Esophagus squamous epithelium (tissue), 5 donors: ENCODE results near the gene SRRM2. TPM values are rescaled to one million over a fixed set of nuclear protein-coding genes. Genes with fewer than 3 reads are reported as not detected.

ENCODE experiments used
- DNase-seq: peaks from one replicate; lab custom pipeline; 2025; lab: John Stamatoyannopoulos, UW
- H3K27ac ChIP-seq, 4 donors: fragments of 200-600 bp; sonication (generic); one replicate each; pipeline ENCODE4 v1.5.1; 2016 to 2019; ENCODE audit warnings: mild to moderate bottlenecking in 1 of 4
- H3K27me3 ChIP-seq, 4 donors: fragments of 200-600 bp; sonication (generic); 1 replicate in 3 of 4; 2 replicates in 1 of 4; pipeline versions ENCODE4 v1.5.1 to v1.6.0; 2017 to 2021; ENCODE audit warnings: antibody characterized with exemption in 1 of 4
- H3K36me3 ChIP-seq, 3 donors: fragments of 200-600 bp; sonication (generic); one replicate each; pipeline ENCODE4 v1.5.1; 2016 to 2019
- H3K4me1 ChIP-seq, 3 donors: fragments of 200-600 bp; sonication (generic); one replicate each; pipeline ENCODE4 v1.5.1; 2017 to 2019
- H3K4me3 ChIP-seq, 4 donors: fragments of 200-600 bp; sonication (generic); 1 replicate in 3 of 4; 2 replicates in 1 of 4; pipeline ENCODE4 v1.5.1; 2016 to 2019; ENCODE audit warnings: mild to moderate bottlenecking in 2 of 4, moderate library complexity in 1 of 4
- H3K9me3 ChIP-seq, 3 donors: fragments of 200-600 bp; sonication (generic); one replicate each; pipeline ENCODE4 v1.5.1; 2016 to 2019
- CTCF ChIP-seq, 6 experiments: fragments of 450-650 bp in 4 of 6; fragments of 200-600 bp in 2 of 6; sonication (generic) in 2 of 6; IDR thresholded peaks; one replicate each; pipeline ENCODE4 v1.5.1; 2016 to 2019; ENCODE audit warnings: antibody characterized with exemption in 6 of 6, mild to moderate bottlenecking in 4 of 6, moderate library complexity in 4 of 6
- POLR2A ChIP-seq, 4 donors: fragments of 450-650 bp; IDR thresholded peaks; one replicate each; pipeline ENCODE4 v1.6.1; 2017; ENCODE audit warnings: antibody characterized with exemption in 4 of 4, mild to moderate bottlenecking in 4 of 4, moderate library complexity in 3 of 4
- WGBS, 2 donors: methylation state at CpG; one replicate each; pipeline ENCODE4 v1.1.5; 2018; 5-methylcytosine and 5-hydroxymethylcytosine counted together
- intact Hi-C: fragments of 100-400 bp; cut with DNase I; formaldehyde crosslinking; loops from one replicate; pipeline ENCODE4 v1.15.0; 2022
- total RNA-seq, 4 donors: library from RNA; depleted of rRNA; stranded (reverse); fragments of >200 nt; gene quantifications; one replicate each; pipeline ENCODE4 v1.1.0, GENCODE V29; 2016
- donor health status: DM: yes; HTN: yes; CAD: no.

Gene SRRM2
- total RNA-seq, 4 donors from 2014 or later, result 80.7 to 290 (median 233) TPM

DNA sequence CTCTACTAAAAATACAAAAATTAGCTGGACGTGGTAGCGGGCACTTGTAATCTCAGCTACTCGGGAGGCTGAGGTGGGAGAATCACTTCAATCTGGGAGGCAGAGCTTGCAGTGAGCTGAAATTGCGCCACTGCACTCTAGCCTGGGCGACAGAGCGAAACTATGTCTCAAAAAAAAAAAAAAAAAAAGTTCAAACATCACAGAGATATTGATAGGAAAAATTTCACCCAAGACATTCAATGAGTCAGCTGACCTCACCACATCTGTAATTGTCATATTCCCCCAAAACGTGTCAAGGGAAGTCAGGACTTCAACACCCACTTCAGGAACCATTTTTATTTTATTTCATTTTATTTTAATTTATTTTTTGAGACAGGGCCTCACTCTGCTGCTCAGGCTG lies 24.4 kb upstream of the SRRM2 start:
- DNase-seq, result no peak
- intact Hi-C loops, result no loop called here
- Histone ChIP-seq H3K27me3 (peaks cover 0 to 15% (median 0%) of the 10 kb centered on the region in 4 donors), H3K4me3 (no peak overlapping the region), H3K27ac (no peak overlapping the region), H3K4me1 (no peaks in the 10 kb centered on the region), H3K9me3 (no peaks in the 10 kb centered on the region), H3K36me3 (no peaks in the 10 kb centered on the region)
- TF ChIP-seq POLR2A (IDR thresholded peaks at IDR 0.05) (no peak), CTCF (IDR thresholded peaks at IDR 0.05) (no peak)
- 83 to 87% methylated on average over 7 of the region's 7 CpGs for WGBS, 2 donors

- 71 to 81% methylated on average over 10 of the region's 10 CpGs for WGBS, 2 donors
- intact Hi-C loops, result no loop called here
- TF ChIP-seq CTCF (IDR thresholded peaks at IDR 0.05) (no peak), POLR2A (IDR thresholded peaks at IDR 0.05) (no peak)
These were observed 17.5 kb upstream of the SRRM2 start for GRCh38 chr16:2734844-2735515.

GRCh38 chr16:2736476-2737237 lies 15.8 kb upstream of the SRRM2 start:
- no peak for TF ChIP-seq POLR2A (IDR thresholded peaks at IDR 0.05)
- TF ChIP-seq CTCF (IDR thresholded peaks at IDR 0.05), result no peak
- H3K4me3 ChIP-seq, result no peak overlapping the region
- no peak for DNase-seq
- no peak overlapping the region for H3K27ac ChIP-seq
- 91 to 94% methylated on average over 3 to 7 of the region's 11 CpGs for WGBS, 2 donors
- no peaks in the 10 kb centered on the region for H3K9me3 ChIP-seq
- H3K36me3 ChIP-seq, result no peaks in the 10 kb centered on the region
- intact Hi-C loops, result no loop called here
- H3K27me3 ChIP-seq, result peaks cover 0 to 43% (median 0%) of the 10 kb centered on the region in 4 donors
- H3K4me1 ChIP-seq, result peaks cover 0 to 18% (median 4%) of the 10 kb centered on the region in 3 donors

More at GRCh38 chr16:2734844-2735515, 17.5 kb upstream of the SRRM2 start:
- H3K4me1 ChIP-seq, result peaks cover 0 to 14% (median 4%) of the 10 kb centered on the region in 3 donors
- no peak for DNase-seq
- H3K9me3 ChIP-seq, result no peaks in the 10 kb centered on the region
- H3K4me3 ChIP-seq, result no peak overlapping the region
- no peak overlapping the region for H3K27ac ChIP-seq
- H3K36me3 ChIP-seq, result no peaks in the 10 kb centered on the region
- peaks cover 0 to 42% (median 0%) of the 10 kb centered on the region in 4 donors for H3K27me3 ChIP-seq

GRCh38 chr16:2737238-2737605 lies 15.2 kb upstream of the SRRM2 start:
- DNase-seq, result no peak
- intact Hi-C loops, result no loop called here
- WGBS, 2 donors, result 80% methylated on average over 1 of the region's 5 CpGs; no CpG with 5 or more reads in 1 of the 2 donors
- no peak overlapping the region for H3K27ac ChIP-seq
- no peaks in the 10 kb centered on the region for H3K9me3 ChIP-seq
- TF ChIP-seq POLR2A (IDR thresholded peaks at IDR 0.05), result no peak
- no peak for TF ChIP-seq CTCF (IDR thresholded peaks at IDR 0.05)
- H3K27me3 ChIP-seq, result peaks cover 0 to 43% (median 0%) of the 10 kb centered on the region in 4 donors
- H3K4me1 ChIP-seq, result peaks cover 0 to 18% (median 4%) of the 10 kb centered on the region in 3 donors
- H3K4me3 ChIP-seq, result no peak overlapping the region
- H3K36me3 ChIP-seq, result no peaks in the 10 kb centered on the region

DNA sequence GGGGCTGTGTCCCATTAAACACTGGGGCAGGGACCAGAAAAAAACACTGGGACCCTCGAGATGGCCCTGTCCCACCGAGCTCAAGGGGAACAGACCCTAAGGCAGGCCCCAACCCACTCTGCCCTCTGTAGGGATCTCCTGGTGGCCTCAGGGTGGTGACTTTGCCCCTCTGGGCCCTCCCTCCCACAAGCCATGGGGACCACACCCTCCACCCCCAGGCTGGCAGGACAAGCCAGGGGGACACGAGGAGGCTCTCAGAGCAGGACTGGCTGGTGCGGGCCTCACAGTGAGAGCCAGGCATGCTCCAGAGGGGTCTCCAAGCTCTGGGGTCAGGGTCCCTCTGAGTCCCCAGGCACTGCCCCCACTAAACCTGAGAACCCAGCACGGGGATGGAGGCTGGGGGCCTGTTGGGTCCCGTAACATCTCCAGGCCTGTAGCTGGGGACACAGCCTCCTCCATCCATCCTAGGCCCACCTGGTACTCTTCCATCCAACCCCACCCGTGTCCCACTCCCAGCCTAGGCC lies 14.5 kb upstream of the SRRM2 start:
- Histone ChIP-seq H3K4me1 (peaks cover 0 to 18% (median 4%) of the 10 kb centered on the region in 3 donors), H3K9me3 (no peaks in the 10 kb centered on the region), H3K36me3 (no peaks in the 10 kb centered on the region), H3K4me3 (no peak overlapping the region), H3K27ac (no peak overlapping the region), H3K27me3 (peaks cover 0 to 43% (median 0%) of the 10 kb centered on the region in 4 donors)
- TF ChIP-seq CTCF (IDR thresholded peaks at IDR 0.05), result no peak
- no peak for TF ChIP-seq POLR2A (IDR thresholded peaks at IDR 0.05)
- 85 to 86% methylated on average over 2 of the region's 7 CpGs for WGBS, 2 donors
- intact Hi-C loops, result no loop called here
- no peak for DNase-seq
